Body of pancreas (tissue), 4 donors: Measurements from ENCODE around the gene TRIM62. TPM values are rescaled to one million over a fixed set of nuclear protein-coding genes. Genes with fewer than 3 reads are reported as not detected.

Source experiments
- ATAC-seq: fragments of 150-250 bp; one replicate; pipeline ENCODE4 v1.9.1; 2016
- DNase-seq, 4 donors: peaks; one replicate each; pipeline ENCODE4 v3.0.0-alpha.2; 2019
- H3K27ac ChIP-seq, 4 donors: fragments of 200-600 bp; sonication (generic); 1 replicate in 3 of 4; 2 replicates in 1 of 4; pipeline versions ENCODE4 v1.5.1 to v1.6.1; 2016 to 2019; ENCODE audit warnings: mild to moderate bottlenecking in 1 of 4, mixed read lengths in 1 of 4, moderate library complexity in 1 of 4
- H3K27me3 ChIP-seq, 2 donors: fragments of 200-600 bp; sonication (generic); one replicate each; pipeline ENCODE4 v1.6.0; 2016; ENCODE audit warnings: mild to moderate bottlenecking in 1 of 2
- H3K36me3 ChIP-seq, 2 donors: fragments of 200-600 bp; sonication (generic); replicated peaks in 1 of 2; 2 replicates each; pipeline ENCODE4 v1.5.1; 2016; ENCODE audit warnings: low read depth in 2 of 2; ENCODE audit not compliant: insufficient read depth in 1 of 2
- H3K4me1 ChIP-seq: fragments of 200-600 bp; sonication (generic); one replicate; pipeline ENCODE4 v1.6.0; 2016
- H3K4me3 ChIP-seq, 2 donors: fragments of 200-600 bp; sonication (generic); 1 replicate in 1 of 2; 2 replicates in 1 of 2; pipeline ENCODE4 v1.5.1; 2016 to 2019
- H3K9me3 ChIP-seq, 3 donors: fragments of 200-600 bp; sonication (generic); 1 replicate in 2 of 3; 2 replicates in 1 of 3; pipeline ENCODE4 v1.5.1; 2016
- CTCF ChIP-seq, 7 experiments: fragments of 450-650 bp in 4 of 7; fragments of 200-600 bp in 3 of 7; sonication (generic) in 3 of 7; IDR thresholded peaks; one replicate each; pipeline ENCODE4 v1.5.1; 2016 to 2019; ENCODE audit warnings: antibody characterized with exemption in 7 of 7
- POLR2A ChIP-seq, 3 donors: fragments of 450-650 bp; IDR thresholded peaks; one replicate each; pipeline ENCODE4 v1.6.1; 2016; ENCODE audit warnings: antibody characterized with exemption in 3 of 3, mild to moderate bottlenecking in 2 of 3
- WGBS, 2 donors: methylation state at CpG; one replicate each; pipeline ENCODE4 v1.1.5; 2017; 5-methylcytosine and 5-hydroxymethylcytosine counted together
- intact Hi-C: fragments of 100-400 bp; cut with DNase I; formaldehyde crosslinking; loops from one replicate; pipeline ENCODE4 v1.15.1; 2023
- total RNA-seq, 2 donors: library from RNA; depleted of rRNA; stranded (reverse); fragments of >200 nt; gene quantifications; one replicate each; pipeline ENCODE4 v1.1.0, GENCODE V29; 2016

The TRIM62 gene
- total RNA-seq, 2 donors from 2014 or later, result 4.7 to 7.3 TPM

- DNase-seq (no peak), ATAC-seq (no peak)
- no peaks in the 10 kb centered on the region for H3K27me3 ChIP-seq
- intact Hi-C loops, result no loop called here
- 90 to 91% methylated on average over 2 of the region's 2 CpGs for WGBS, 2 donors
- H3K36me3 ChIP-seq, result no peaks in the 10 kb centered on the region
- H3K4me1 ChIP-seq, result peaks cover 18% of the 10 kb centered on the region
- H3K9me3 ChIP-seq, result no peaks in the 10 kb centered on the region
- no peak for TF ChIP-seq POLR2A (IDR thresholded peaks at IDR 0.05)
- TF ChIP-seq CTCF (IDR thresholded peaks at IDR 0.05), result no peak
- H3K4me3 ChIP-seq, result no peak overlapping the region
- H3K27ac ChIP-seq, result no peak overlapping the region
Measured at GRCh38 chr1:33132549-33132948, 49.3 kb downstream of the TRIM62 start.

GRCh38 chr1:33131191-33131590 is 50.7 kb downstream of the TRIM62 start:
- no peak overlapping the region for H3K4me3 ChIP-seq
- intact Hi-C loops, result no loop called here
- ATAC-seq, result no peak

GRCh38 chr1:33130297-33130696 is 51.5 kb downstream of the TRIM62 start:
- 45 to 53% methylated on average over 4 of the region's 4 CpGs for WGBS, 2 donors
- ATAC-seq (no peak), DNase-seq (no peak)
- Histone ChIP-seq H3K36me3 (no peaks in the 10 kb centered on the region), H3K4me3 (no peak overlapping the region), H3K27me3 (no peaks in the 10 kb centered on the region), H3K27ac (no peak overlapping the region), H3K4me1 (peaks cover 25% of the 10 kb centered on the region), H3K9me3 (no peaks in the 10 kb centered on the region)
- intact Hi-C loops, result no loop called here
- TF ChIP-seq POLR2A (IDR thresholded peaks at IDR 0.05), result no peak
- no peak for TF ChIP-seq CTCF (IDR thresholded peaks at IDR 0.05)

More at GRCh38 chr1:33131191-33131590, 50.7 kb downstream of the TRIM62 start:
- no peaks in the 10 kb centered on the region for H3K27me3 ChIP-seq
- no peaks in the 10 kb centered on the region for H3K36me3 ChIP-seq
- no peak for DNase-seq
- TF ChIP-seq POLR2A (IDR thresholded peaks at IDR 0.05) (no peak), CTCF (IDR thresholded peaks at IDR 0.05) (no peak)
- H3K27ac ChIP-seq, result no peak overlapping the region
- WGBS, 2 donors, result 71 to 88% methylated on average over 2 of the region's 2 CpGs
- H3K9me3 ChIP-seq, result no peaks in the 10 kb centered on the region
- peaks cover 22% of the 10 kb centered on the region for H3K4me1 ChIP-seq

- Histone ChIP-seq H3K36me3 (no peaks in the 10 kb centered on the region), H3K27ac (no peak overlapping the region), H3K27me3 (no peaks in the 10 kb centered on the region), H3K4me1 (peaks cover 25% of the 10 kb centered on the region), H3K4me3 (no peak overlapping the region), H3K9me3 (no peaks in the 10 kb centered on the region)
- TF ChIP-seq CTCF (IDR thresholded peaks at IDR 0.05) (no peak), POLR2A (IDR thresholded peaks at IDR 0.05) (no peak)
- intact Hi-C loops, result no loop called here
- 71 to 73% methylated on average over 4 of the region's 4 CpGs for WGBS, 2 donors
- DNase-seq, result no peak
- ATAC-seq, result no peak
Measured at GRCh38 chr1:33128781-33129180, 53.1 kb downstream of the TRIM62 start.

GRCh38 chr1:33127001-33127823 is 54.6 kb downstream of the TRIM62 start:
- H3K4me3 ChIP-seq, result peak overlapping the region; percentile 36 to 87
- H3K36me3 ChIP-seq, result no peaks in the 10 kb centered on the region
- peaks cover 25% of the 10 kb centered on the region for H3K4me1 ChIP-seq
- intact Hi-C loops, result no loop called here
- H3K27ac ChIP-seq, result peak overlapping the region; percentile 64 to 91 (median 84)
- 0 to 1% methylated on average over 30 to 44 of the region's 44 CpGs for WGBS, 2 donors
- no peaks in the 10 kb centered on the region for H3K9me3 ChIP-seq
- TF ChIP-seq POLR2A (IDR thresholded peaks at IDR 0.05) (peak; percentile 38 to 89 (median 82)), CTCF (IDR thresholded peaks at IDR 0.05) (peak; percentile 81 to 99 (median 97))
- ATAC-seq (peak; percentile 99), DNase-seq (peak; percentile 98 to 99 (median 98))
- no peaks in the 10 kb centered on the region for H3K27me3 ChIP-seq
